ENCODE results near the gene PTPRF.

PTPRF gene

GRCh38 chr1:43669878-43670277, 139.2 kb downstream of the PTPRF start:
- ChIA-PET CTCF (no interaction called here), POLR2A (no interaction called here)
- TF ChIP-seq L3MBTL2 (conservative IDR thresholded peaks at IDR 0.05) (no peak), TARDBP (IDR thresholded peaks at IDR 0.05) (no peak), PKNOX1 (IDR thresholded peaks at IDR 0.05) (no peak), ARNT (IDR thresholded peaks at IDR 0.05) (no peak), FOXM1 (IDR thresholded peaks at IDR 0.05; ENCODE audit: borderline replicate concordance) (no peak), HDGF (IDR thresholded peaks at IDR 0.05; ENCODE audit: borderline replicate concordance) (no peak), FOXK2 (IDR thresholded peaks at IDR 0.05) (no peak), NFRKB (IDR thresholded peaks at IDR 0.05) (no peak), ELF4 (IDR thresholded peaks at IDR 0.05) (no peak), ZNF384 (IDR thresholded peaks at IDR 0.05) (no peak), CTBP1 (IDR thresholded peaks at IDR 0.05; ENCODE audit: borderline replicate concordance) (no peak), SUZ12 (IDR thresholded peaks at IDR 0.05) (no peak), LEF1 (IDR thresholded peaks at IDR 0.05; ENCODE audit: borderline replicate concordance) (no peak), SP1 (IDR thresholded peaks at IDR 0.05) (no peak), BHLHE40 (IDR thresholded peaks at IDR 0.05; ENCODE audit: borderline replicate concordance) (no peak), FOXA1 (IDR thresholded peaks at IDR 0.05) (no peak)
- no peak for DNase-seq (ENCODE audit: extremely low spot score)

DNA sequence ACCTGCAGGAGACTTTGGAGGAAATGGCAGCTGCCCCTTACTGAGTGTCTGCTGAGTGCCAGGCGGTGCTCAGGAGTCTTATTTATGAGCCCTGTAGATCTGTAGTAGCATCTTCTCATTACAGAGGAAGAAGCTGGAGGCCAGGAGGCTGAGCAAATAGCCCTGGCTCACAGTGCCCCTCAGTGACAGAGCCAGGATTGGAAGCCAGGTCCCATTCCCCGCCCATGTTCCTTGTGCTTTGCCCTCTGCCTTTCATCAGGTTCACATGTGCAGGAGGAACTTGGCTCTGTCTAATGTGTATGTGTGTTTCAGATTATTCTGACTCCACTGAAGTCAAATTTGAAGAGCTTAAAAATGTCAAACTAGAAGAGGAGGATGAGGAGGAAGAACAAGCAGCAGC, 140.5 kb downstream of the PTPRF start:
- TF ChIP-seq CTBP1 (IDR thresholded peaks at IDR 0.05; ENCODE audit: borderline replicate concordance) (no peak), LEF1 (IDR thresholded peaks at IDR 0.05; ENCODE audit: borderline replicate concordance) (no peak)
- ChIA-PET CTCF (no interaction called here), POLR2A (interaction anchor here (1.5 kb wide), 1 partner anchor 21 kb away, joined by 7 read pairs; the partner anchor contains the start of gene KDM4A)
- DNase-seq (ENCODE audit: extremely low spot score), result no peak

GRCh38 chr1:43671626-43672330, 141.1 kb downstream of the PTPRF start:
- ChIA-PET POLR2A (interaction anchor here (1.5 kb wide), 1 partner anchor 22 kb away, joined by 7 read pairs; the partner anchor contains the start of gene KDM4A), CTCF (no interaction called here)
- no peak for TF ChIP-seq PKNOX1 (IDR thresholded peaks at IDR 0.05)
- TF ChIP-seq FOXM1 (IDR thresholded peaks at IDR 0.05; ENCODE audit: borderline replicate concordance), result no peak
- no peak for TF ChIP-seq TARDBP (IDR thresholded peaks at IDR 0.05)
- TF ChIP-seq HDGF (IDR thresholded peaks at IDR 0.05; ENCODE audit: borderline replicate concordance), result no peak
- no peak for DNase-seq (ENCODE audit: extremely low spot score)

DNA sequence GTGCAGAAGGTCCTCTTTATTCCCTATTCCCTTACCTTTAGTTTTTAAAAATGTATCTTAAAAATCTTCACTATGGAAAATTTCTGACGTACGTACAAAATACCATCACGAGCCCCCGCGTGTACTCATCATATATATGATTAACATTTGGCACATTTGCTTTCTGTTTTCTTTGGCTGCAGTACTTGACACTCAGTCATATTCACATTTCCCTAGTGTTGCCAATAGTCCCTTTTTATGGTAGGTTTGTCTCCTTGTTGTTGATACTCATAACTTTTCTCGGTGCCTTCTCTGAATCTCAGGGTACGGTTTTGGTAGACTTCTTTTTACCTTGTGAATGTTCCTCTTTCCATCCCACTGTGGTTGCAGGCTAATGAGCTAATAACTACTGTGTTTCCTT, 142.6 kb downstream of the PTPRF start:
- ChIA-PET POLR2A (interaction anchor here (1.1 kb wide), 1 partner anchor 23 kb away, joined by 3 read pairs; the partner anchor contains the start of gene KDM4A), CTCF (no interaction called here)
- TF ChIP-seq CTBP1 (IDR thresholded peaks at IDR 0.05; ENCODE audit: borderline replicate concordance) (no peak), FOXM1 (IDR thresholded peaks at IDR 0.05; ENCODE audit: borderline replicate concordance) (no peak), LEF1 (IDR thresholded peaks at IDR 0.05; ENCODE audit: borderline replicate concordance) (no peak), TARDBP (IDR thresholded peaks at IDR 0.05) (no peak), ELF4 (IDR thresholded peaks at IDR 0.05) (no peak), ZNF384 (IDR thresholded peaks at IDR 0.05) (no peak), BHLHE40 (IDR thresholded peaks at IDR 0.05; ENCODE audit: borderline replicate concordance) (no peak)
- no peak for DNase-seq (ENCODE audit: extremely low spot score)

Data from HEK293T (cell line).